PC-9 (cell line): Measurements from ENCODE around the gene TET2. TPM values are rescaled to one million over a fixed set of nuclear protein-coding genes. Genes with fewer than 3 reads are reported as not detected.

ENCODE experiments used
- BruUV-seq: library from RNA; stranded (reverse); fragments of 400-500 nt; replicated peaks from 2 replicates; lab custom pipeline; 2021; lab: Mats Ljungman, UMichigan
- CTCF ChIA-PET: fragments of 300-600 bp; sonication (Branson Sonifier 250); formaldehyde crosslinking; loops from one replicate; lab custom pipeline; 2022; ENCODE audit warnings: antibody characterized with exemption; lab: Charles Lee
- POLR2A ChIA-PET: fragments of 300-600 bp; sonication (Branson Sonifier 250); formaldehyde crosslinking; loops from one replicate; lab custom pipeline; 2022; ENCODE audit warnings: antibody characterized with exemption; ENCODE audit not compliant: unreplicated experiment; lab: Charles Lee
- DNase-seq, 2 experiments: peaks; one replicate each; pipeline versions ENCODE4 v3.0.0 to v3.0.0-alpha.2; 2015 to 2022; ENCODE audit warnings: mixed read lengths in 1 of 2
- H2AFZ ChIP-seq: fragments of 200-600 bp; sonication (generic); 2 replicates; pipeline ENCODE4 v1.8.1; 2017; ENCODE audit warnings: antibody characterized with exemption
- H3F3A ChIP-seq: fragments of 200-600 bp; sonication (generic); 2 replicates; pipeline ENCODE4 v1.8.1; 2017; ENCODE audit warnings: antibody characterized with exemption, mild to moderate bottlenecking, low read depth; ENCODE audit not compliant: insufficient read depth
- H3K27ac ChIP-seq: fragments of 200-600 bp; sonication (generic); 2 replicates; pipeline ENCODE4 v1.6.1; 2016; ENCODE audit warnings: mixed run types
- H3K27me3 ChIP-seq: fragments of 200-600 bp; sonication (generic); 2 replicates; pipeline ENCODE4 v1.6.1; 2016; ENCODE audit warnings: low read depth, mixed run types; ENCODE audit not compliant: insufficient read depth
- H3K36me3 ChIP-seq: fragments of 200-600 bp; sonication (generic); 2 replicates; pipeline ENCODE4 v1.6.1; 2016; ENCODE audit warnings: low read depth, mixed run types
- H3K4me1 ChIP-seq: fragments of 200-600 bp; sonication (generic); replicated peaks from 2 replicates; pipeline ENCODE4 v1.6.1; 2016; ENCODE audit warnings: mixed run types; ENCODE audit not compliant: insufficient read depth
- H3K4me2 ChIP-seq: fragments of 200-600 bp; sonication (generic); 2 replicates; pipeline ENCODE4 v1.6.1; 2017; ENCODE audit warnings: mixed run types
- H3K4me3 ChIP-seq: fragments of 200-600 bp; sonication (generic); 2 replicates; pipeline ENCODE4 v1.6.1; 2016; ENCODE audit warnings: mixed run types
- H3K79me2 ChIP-seq: fragments of 200-600 bp; sonication (generic); 2 replicates; pipeline ENCODE4 v1.6.1; 2017; ENCODE audit warnings: low read depth, mixed run types
- H3K9me2 ChIP-seq: fragments of 200-600 bp; sonication (generic); 2 replicates; pipeline ENCODE4 v1.8.1; 2017; ENCODE audit warnings: mild to moderate bottlenecking; ENCODE audit not compliant: insufficient read depth
- H3K9me3 ChIP-seq: fragments of 200-600 bp; sonication (generic); 2 replicates; pipeline ENCODE4 v1.8.1; 2016; ENCODE audit warnings: low read depth; ENCODE audit not compliant: insufficient read depth
- H4K20me1 ChIP-seq: fragments of 200-600 bp; sonication (generic); 2 replicates; pipeline ENCODE4 v1.8.1; 2017; ENCODE audit not compliant: insufficient read depth
- EZH2 ChIP-seq: fragments of 200-600 bp; sonication (generic); IDR thresholded peaks from 2 replicates; pipeline ENCODE4 v1.8.0; 2017; ENCODE audit warnings: antibody characterized with exemption, low read depth
- intact Hi-C: fragments of 100-400 bp; cut with micrococcal nuclease; formaldehyde crosslinking; loops from one replicate; pipeline ENCODE4 v1.10.0; 2022; ENCODE audit not compliant: unreplicated experiment
- total RNA-seq: library from RNA; stranded (reverse); gene quantifications from 2 replicates; pipeline ENCODE4 v1.2.3, GENCODE V29; 2021
- TF ChIP-seq, protein P1 (sequence below): fragments of 200-600 bp; sonication (generic); conservative IDR thresholded peaks from 2 replicates; pipeline ENCODE4 v1.6.1; 2017; ENCODE audit warnings: mixed run types, antibody characterized with exemption, mild to moderate bottlenecking, moderate library complexity

TET2 gene
- total RNA-seq, 1 experiment from 2014 or later: 6.6 TPM

DNA sequence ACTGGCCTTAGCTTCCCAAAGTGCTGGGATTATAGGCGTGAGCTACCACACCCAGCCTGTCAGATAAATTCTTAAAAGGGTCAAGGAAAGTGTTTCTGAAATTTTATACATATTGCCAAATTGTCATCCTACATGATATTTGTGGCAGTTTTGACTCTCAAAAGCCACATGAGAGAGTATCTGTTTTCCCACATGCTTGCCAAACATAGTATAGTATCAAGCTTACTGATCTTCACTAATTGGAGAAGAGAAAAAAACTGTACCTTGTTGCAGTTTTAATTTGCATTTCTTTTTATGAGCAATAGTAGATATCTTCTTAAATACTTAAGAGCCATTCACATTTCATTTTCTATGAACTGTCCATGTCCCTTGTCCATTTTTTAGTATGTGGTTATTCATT is 83.6 kb downstream of the TET2 start:
- POLR2A ChIA-PET: no interaction called here
- TF ChIP-seq, protein P1, sequence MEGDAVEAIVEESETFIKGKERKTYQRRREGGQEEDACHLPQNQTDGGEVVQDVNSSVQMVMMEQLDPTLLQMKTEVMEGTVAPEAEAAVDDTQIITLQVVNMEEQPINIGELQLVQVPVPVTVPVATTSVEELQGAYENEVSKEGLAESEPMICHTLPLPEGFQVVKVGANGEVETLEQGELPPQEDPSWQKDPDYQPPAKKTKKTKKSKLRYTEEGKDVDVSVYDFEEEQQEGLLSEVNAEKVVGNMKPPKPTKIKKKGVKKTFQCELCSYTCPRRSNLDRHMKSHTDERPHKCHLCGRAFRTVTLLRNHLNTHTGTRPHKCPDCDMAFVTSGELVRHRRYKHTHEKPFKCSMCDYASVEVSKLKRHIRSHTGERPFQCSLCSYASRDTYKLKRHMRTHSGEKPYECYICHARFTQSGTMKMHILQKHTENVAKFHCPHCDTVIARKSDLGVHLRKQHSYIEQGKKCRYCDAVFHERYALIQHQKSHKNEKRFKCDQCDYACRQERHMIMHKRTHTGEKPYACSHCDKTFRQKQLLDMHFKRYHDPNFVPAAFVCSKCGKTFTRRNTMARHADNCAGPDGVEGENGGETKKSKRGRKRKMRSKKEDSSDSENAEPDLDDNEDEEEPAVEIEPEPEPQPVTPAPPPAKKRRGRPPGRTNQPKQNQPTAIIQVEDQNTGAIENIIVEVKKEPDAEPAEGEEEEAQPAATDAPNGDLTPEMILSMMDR: no peak
- no peak for TF ChIP-seq EZH2
- intact Hi-C loops: no loop called here
- Histone ChIP-seq H3K27me3 (no peaks in the 10 kb centered on the region), H3K4me1 (no peaks in the 10 kb centered on the region), H4K20me1 (no peaks in the 10 kb centered on the region), H3K9me3 (no peaks in the 10 kb centered on the region), H3K9me2 (no peaks in the 10 kb centered on the region), H3K4me2 (no peak overlapping the region), H3F3A (no peaks in the 10 kb centered on the region), H3K4me3 (no peak overlapping the region), H3K27ac (no peak overlapping the region), H3K79me2 (no peaks in the 10 kb centered on the region), H3K36me3 (no peaks in the 10 kb centered on the region), H2AFZ (no peak overlapping the region)
- CTCF ChIA-PET: no interaction called here
- no peak for DNase-seq
- no TSS peak for BruUV-seq

GRCh38 chr4:105232374-105232773 is 85.7 kb downstream of the TET2 start:
- intact Hi-C loops: no loop called here
- Histone ChIP-seq H3K79me2 (no peaks in the 10 kb centered on the region), H3K36me3 (no peaks in the 10 kb centered on the region), H3F3A (no peaks in the 10 kb centered on the region), H3K27me3 (no peaks in the 10 kb centered on the region), H3K4me1 (no peaks in the 10 kb centered on the region), H2AFZ (no peak overlapping the region), H3K9me3 (no peaks in the 10 kb centered on the region), H3K9me2 (no peaks in the 10 kb centered on the region), H4K20me1 (no peaks in the 10 kb centered on the region), H3K27ac (no peak overlapping the region), H3K4me2 (no peak overlapping the region), H3K4me3 (no peak overlapping the region)
- DNase-seq: no peak
- no TSS peak for BruUV-seq
- TF ChIP-seq, protein P1: no peak
- no peak for TF ChIP-seq EZH2
- ChIA-PET CTCF (no interaction called here), POLR2A (no interaction called here)

GRCh38 chr4:105234582-105234981 is 87.9 kb downstream of the TET2 start:
- TF ChIP-seq, protein P1: no peak
- no peak for TF ChIP-seq EZH2

More at GRCh38 chr4:105234582-105234981, 87.9 kb downstream of the TET2 start:
- no peaks in the 10 kb centered on the region for H3K36me3 ChIP-seq
- H3F3A ChIP-seq: no peaks in the 10 kb centered on the region
- ChIA-PET CTCF (no interaction called here), POLR2A (no interaction called here)
- no peaks in the 10 kb centered on the region for H3K4me1 ChIP-seq
- H3K79me2 ChIP-seq: no peaks in the 10 kb centered on the region
- no peak overlapping the region for H3K4me3 ChIP-seq
- no peaks in the 10 kb centered on the region for H3K9me2 ChIP-seq
- no peaks in the 10 kb centered on the region for H4K20me1 ChIP-seq
- intact Hi-C loops: no loop called here
- no peaks in the 10 kb centered on the region for H3K27me3 ChIP-seq
- no peak for DNase-seq
- no peak overlapping the region for H2AFZ ChIP-seq
- H3K4me2 ChIP-seq: no peak overlapping the region
- no peak overlapping the region for H3K27ac ChIP-seq
- H3K9me3 ChIP-seq: no peaks in the 10 kb centered on the region
- BruUV-seq: no TSS peak
